HepG2 (cell line): Measurements from ENCODE around the gene MEX3D. TPM values are rescaled to one million over a fixed set of nuclear protein-coding genes. Genes with fewer than 3 reads are reported as not detected.

ENCODE experiments used
- ATAC-seq: fragments of 200-7000 bp; cut with Tn5 transposase; 3 replicates; pipeline ENCODE4 v1.9.1; 2020; ENCODE audit warnings: mild to moderate bottlenecking, moderate library complexity
- BruUV-seq: library from RNA; stranded (reverse); fragments of 400-500 nt; replicated peaks from 2 replicates; lab custom pipeline; 2021; lab: Mats Ljungman, UMichigan
- CTCF ChIA-PET: fragments of 300-600 bp; formaldehyde crosslinking; extraction: SDS; loops from one replicate; lab custom pipeline; 2021; ENCODE audit warnings: low total read pairs, inconsistent platforms, low intra/inter-chr PET ratio; lab: Yijun Ruan, JAX
- POLR2A ChIA-PET: fragments of 350-600 bp; sonication (Branson Sonifier 250); formaldehyde crosslinking; loops from one replicate; lab custom pipeline; 2020; ENCODE audit warnings: antibody characterized with exemption, inconsistent platforms; lab: Yijun Ruan, JAX
- DNase-seq: peaks from one replicate; pipeline ENCODE4 v3.0.0-alpha.2; 2015; ENCODE audit warnings: low spot score
- FAIRE-seq: peaks from 3 replicates; lab custom pipeline; 2011; peaks lifted over from hg19 to GRCh38; lab: Jason Lieb, UNC
- H2AFZ ChIP-seq: one replicate; pipeline ENCODE4 v1.6.1; 2011; ENCODE audit warnings: low read length, inconsistent platforms
- H3K27ac ChIP-seq: fragments of 300-600 bp; 3 replicates; pipeline ENCODE4 v1.8.0; 2011; ENCODE audit warnings: mixed run types, mild to moderate bottlenecking, mixed read lengths, low read length, inconsistent platforms; ENCODE audit not compliant: insufficient read depth; ENCODE audit errors: extremely low read length
- H3K27me3 ChIP-seq, 2 experiments: fragments of 200-600 bp in 1 of 2; 2 replicates in 1 of 2; 3 replicates in 1 of 2; pipeline versions ENCODE4 v1.6.0 to v1.8.0; 2011; ENCODE audit warnings: low read length in 2 of 2, mild to moderate bottlenecking in 2 of 2, moderate library complexity in 2 of 2, inconsistent platforms in 1 of 2; ENCODE audit not compliant: insufficient read depth in 2 of 2, control insufficient read depth in 1 of 2
- H3K36me3 ChIP-seq, 2 experiments: fragments of 200-600 bp in 1 of 2; replicated peaks in 1 of 2; 2 replicates in 1 of 2; 3 replicates in 1 of 2; pipeline versions ENCODE4 v1.5.1 to v1.8.0; 2011; ENCODE audit warnings: low read length in 2 of 2, inconsistent platforms in 1 of 2; ENCODE audit not compliant: insufficient read depth in 2 of 2, control insufficient read depth in 1 of 2
- H3K4me1 ChIP-seq: 2 replicates; pipeline ENCODE4 v1.5.1; 2012; ENCODE audit warnings: low read length, inconsistent platforms; ENCODE audit not compliant: insufficient read depth
- H3K4me2 ChIP-seq: 2 replicates; pipeline ENCODE4 v1.6.0; 2011; ENCODE audit warnings: low read depth, low read length, inconsistent platforms
- H3K4me3 ChIP-seq, 3 experiments: fragments of 200-600 bp in 1 of 3; sonication (generic), shearing (Covaris generic) in 1 of 3; replicated peaks in 1 of 3; 2 replicates each; pipeline ENCODE4 v1.5.1; 2011 to 2016; ENCODE audit warnings: low read length in 3 of 3, inconsistent platforms in 2 of 3, low read depth in 2 of 3, mild to moderate bottlenecking in 2 of 3, control low read depth in 1 of 3, mixed read lengths in 1 of 3; ENCODE audit not compliant: insufficient read depth in 1 of 3
- H3K79me2 ChIP-seq: one replicate; pipeline ENCODE4 v1.6.1; 2011; ENCODE audit warnings: low read length, inconsistent platforms; ENCODE audit not compliant: insufficient read depth
- H3K9ac ChIP-seq: 2 replicates; pipeline ENCODE4 v1.6.0; 2011; ENCODE audit warnings: mild to moderate bottlenecking, low read depth, low read length, inconsistent platforms; ENCODE audit not compliant: insufficient read depth
- H3K9me3 ChIP-seq: 2 replicates; pipeline ENCODE4 v1.5.1; 2012; ENCODE audit warnings: mild to moderate bottlenecking, low read length
- H4K20me1 ChIP-seq: 2 replicates; pipeline ENCODE4 v1.6.0; 2011; ENCODE audit warnings: inconsistent platforms, mild to moderate bottlenecking, low read length, moderate library complexity; ENCODE audit not compliant: insufficient read depth
- GABPB1 ChIP-seq: IDR thresholded peaks from 2 replicates; pipeline ENCODE4 v1.6.1; 2016; ENCODE audit warnings: mild to moderate bottlenecking, missing genetic modification reagents, moderate library complexity, missing compliant biosample characterization
- GATA4 ChIP-seq: sonication (generic); IDR thresholded peaks from 2 replicates; pipeline ENCODE4 v1.6.1; 2016; ENCODE audit warnings: antibody characterized with exemption, low read depth, borderline replicate concordance
- HCFC1 ChIP-seq: fragments of 150-350 bp; IDR thresholded peaks from 2 replicates; pipeline ENCODE4 v1.6.1; 2014; ENCODE audit warnings: low read depth, low read length
- TCF12 ChIP-seq, 2 experiments: fragments of 450-650 bp in 1 of 2; sonication (generic) in 1 of 2; formaldehyde crosslinking in 1 of 2; IDR thresholded peaks; 2 replicates each; pipeline versions ENCODE4 v1.6.1 to v1.8.0; 2017 to 2022; ENCODE audit warnings: antibody characterized with exemption in 1 of 2, mild to moderate bottlenecking in 1 of 2, missing genetic modification reagents in 1 of 2, moderate library complexity in 1 of 2
- ZBTB1 ChIP-seq: sonication (generic); formaldehyde crosslinking; IDR thresholded peaks from 2 replicates; pipeline ENCODE4 v1.4.0; 2020; ENCODE audit warnings: missing genetic modification reagents, borderline replicate concordance
- ZBTB46 ChIP-seq: sonication (generic); formaldehyde crosslinking; IDR thresholded peaks from 2 replicates; pipeline ENCODE4 v1.4.0; 2020; ENCODE audit warnings: mild to moderate bottlenecking, missing genetic modification reagents, borderline replicate concordance
- ZNF318 ChIP-seq: sonication (generic); formaldehyde crosslinking; IDR thresholded peaks from 2 replicates; pipeline ENCODE4 v1.4.0; 2020; ENCODE audit warnings: mild to moderate bottlenecking, missing genetic modification reagents
- ZNF737 ChIP-seq: sonication (generic); formaldehyde crosslinking; IDR thresholded peaks from 2 replicates; pipeline ENCODE4 v1.5.0; 2020; ENCODE audit warnings: missing genetic modification reagents, mild to moderate bottlenecking, borderline replicate concordance
- ZNF740 ChIP-seq: sonication (generic); formaldehyde crosslinking; IDR thresholded peaks from 2 replicates; pipeline ENCODE4 v1.4.0; 2020; ENCODE audit warnings: missing genetic modification reagents
- ZNF775 ChIP-seq: sonication (generic); formaldehyde crosslinking; IDR thresholded peaks from 2 replicates; pipeline ENCODE4 v1.4.0; 2020; ENCODE audit warnings: missing genetic modification reagents, mild to moderate bottlenecking, moderate library complexity, borderline replicate concordance
- ZNF784 ChIP-seq: sonication (generic); formaldehyde crosslinking; IDR thresholded peaks from 2 replicates; pipeline ENCODE4 v1.5.1; 2020; ENCODE audit warnings: missing genetic modification reagents, mild to moderate bottlenecking, borderline replicate concordance
- ZNF788 ChIP-seq: sonication (generic); formaldehyde crosslinking; IDR thresholded peaks from 2 replicates; pipeline ENCODE4 v1.5.0; 2020; ENCODE audit warnings: mild to moderate bottlenecking, missing genetic modification reagents, borderline replicate concordance
- WGBS: methylation state at CpG from one replicate; pipeline ENCODE4 v1.1.6; 2017; ENCODE audit warnings: low lambda C conversion rate; 5-methylcytosine and 5-hydroxymethylcytosine counted together
- in situ Hi-C: cut with HindIII; loops from 2 replicates; pipeline ENCODE4 v1.10.0; 2017; ENCODE audit warnings: low pct_unique_long_range_greater_than_20kb; ENCODE audit not compliant: extremely low pct_ligation_motif_present
- intact Hi-C: fragments of 100-400 bp; cut with micrococcal nuclease; formaldehyde crosslinking; loops from one replicate; pipeline ENCODE4 v1.10.0; 2022; ENCODE audit not compliant: unreplicated experiment
- polyA plus RNA-seq, 8 experiments: library from polyadenylated mRNA; depleted of rRNA in 3 of 8; stranded (reverse) in 7 of 8; unstranded in 1 of 8; fragments of >200 nt; fragmentation: Illumina TruSeq in 4 of 8; extraction: Trizol in 4 of 8; gene quantifications; 2 replicates each; pipeline versions ENCODE4 v1.2.1 to v1.2.3, GENCODE V29; 2011 to 2016; ENCODE audit warnings: low read depth in 4 of 8, missing spikeins in 1 of 8, mixed read lengths in 1 of 8; ENCODE audit not compliant: insufficient read depth in 1 of 8
- total RNA-seq, 5 experiments: library from RNA; depleted of rRNA; stranded (reverse); fragments of >200 nt; fragmentation: Illumina TruSeq; extraction: Trizol; gene quantifications; 2 replicates each; pipeline ENCODE4 v1.2.3, GENCODE V29; 2016; ENCODE audit warnings: low read depth in 1 of 5

MEX3D gene
- total and polyA plus RNA-seq, 2 of the 13 experiments (the other 11 are each of a cell fraction or from before 2014, with no cell fraction given), result 3.6 to 17.1 TPM

GRCh38 chr19:1549332-1549945 is 18.7 kb downstream of the MEX3D start:
- intact Hi-C loops (loop anchor here (10.0 kb wide), 2 partner anchors 45 to 215 kb away; partner anchors contain the start of gene MBD3), in situ Hi-C loops (loop anchor here (5.0 kb wide), 1 partner anchor 123 kb away; no protein-coding TSS in a partner anchor)
- no peak for ATAC-seq
- Histone ChIP-seq H3K36me3 (no peaks in the 10 kb centered on the region; a peak in 1 of 5 replicates), H4K20me1 (no peaks in the 10 kb centered on the region), H2AFZ (no peak overlapping the region), H3K4me3 (no peak overlapping the region), H3K4me2 (no peak overlapping the region), H3K9me3 (no peaks in the 10 kb centered on the region), H3K4me1 (peaks cover 22% of the 10 kb centered on the region), H3K9ac (no peak overlapping the region), H3K79me2 (no peaks in the 10 kb centered on the region), H3K27me3 (no peaks in the 10 kb centered on the region), H3K27ac (no peak overlapping the region)
- CTCF ChIA-PET, result no interaction called here
- POLR2A ChIA-PET, result no interaction called here
- no peak for FAIRE-seq
- no peak for DNase-seq
- WGBS, result 55% methylated on average over 4 of the region's 4 CpGs
- BruUV-seq, result no TSS peak
- TF ChIP-seq ZBTB1 (CRISPR knock-in tag) (no peak), ZNF775 (CRISPR knock-in tag) (no peak), ZNF784 (CRISPR knock-in tag) (no peak), GATA4 (no peak), HCFC1 (no peak), ZNF737 (CRISPR knock-in tag) (no peak), GABPB1 (CRISPR knock-in tag) (no peak), ZNF318 (CRISPR knock-in tag) (no peak), TCF12 (IDR thresholded peaks at IDR 0.05) (no peak), TCF12 (CRISPR knock-in tag; IDR thresholded peaks at IDR 0.05) (no peak), ZNF788 (CRISPR knock-in tag) (no peak), ZNF740 (CRISPR knock-in tag) (no peak), ZBTB46 (CRISPR knock-in tag) (no peak)
